ENCODE results near the gene CEP95.

GRCh38 chr17:64484380-64484779, 22.4 kb upstream of the CEP95 start:
- no peak for TF ChIP-seq ZNF354C (tag by site-specific recombination; IDR thresholded peaks at IDR 0.05; ENCODE audit: borderline replicate concordance, low read depth)
- TF ChIP-seq ZNF549 (tag by site-specific recombination; IDR thresholded peaks at IDR 0.05), result no peak
- no peak for TF ChIP-seq CTCF (tag by site-specific recombination; IDR thresholded peaks at IDR 0.05)
- TF ChIP-seq ZNF558 (tag by site-specific recombination; IDR thresholded peaks at IDR 0.05), result no peak
- no peak for TF ChIP-seq PBX3 (CRISPR knock-in tag; IDR thresholded peaks at IDR 0.05)
- no peak for TF ChIP-seq ZNF837 (tag by site-specific recombination; IDR thresholded peaks at IDR 0.05)
- TF ChIP-seq ZNF16 (tag by site-specific recombination; IDR thresholded peaks at IDR 0.05; ENCODE audit: low read depth), result no peak
- no peak for TF ChIP-seq REST (tag by site-specific recombination; IDR thresholded peaks at IDR 0.05)
- no peak for TF ChIP-seq ZXDB (tag by site-specific recombination; IDR thresholded peaks at IDR 0.05)
- TF ChIP-seq HOXC10 (CRISPR knock-in tag; IDR thresholded peaks at IDR 0.05), result no peak
- TF ChIP-seq SP2 (tag by site-specific recombination; IDR thresholded peaks at IDR 0.05), result no peak
- TF ChIP-seq ZBTB26 (tag by site-specific recombination; optimal IDR thresholded peaks at IDR 0.05), result no peak
